H9 (cell line): ENCODE results near the gene GRB7. TPM values are rescaled to one million over a fixed set of nuclear protein-coding genes. Genes with fewer than 3 reads are reported as not detected.
A peak's percentile ranks its signal among the peaks of the same experiment; 100 is the strongest.

Source experiments
- DNase-seq: peaks from one replicate; pipeline ENCODE4 v3.0.0-alpha.2; 2017
- H2AFZ ChIP-seq: one replicate; pipeline ENCODE4 v1.6.1; 2013; ENCODE audit warnings: mild to moderate bottlenecking, low read length, control low read depth, moderate library complexity
- H2AK5ac ChIP-seq: 2 replicates; pipeline ENCODE4 v1.6.1; 2013; ENCODE audit warnings: low read length, control low read depth, mixed read lengths; ENCODE audit not compliant: insufficient read length
- H2BK120ac ChIP-seq: one replicate; pipeline ENCODE4 v1.6.1; 2013; ENCODE audit warnings: low read depth, mild to moderate bottlenecking, low read length, control low read depth, inconsistent platforms; ENCODE audit not compliant: poor library complexity, severe bottlenecking
- H2BK12ac ChIP-seq: 2 replicates; pipeline ENCODE4 v1.6.1; 2013; ENCODE audit warnings: low read length, control low read depth, mixed read lengths, low read depth; ENCODE audit not compliant: insufficient read length
- H2BK15ac ChIP-seq: 2 replicates; pipeline ENCODE4 v1.6.1; 2013; ENCODE audit warnings: low read depth, low read length, control low read depth
- H2BK20ac ChIP-seq: one replicate; pipeline ENCODE4 v1.6.1; 2013; ENCODE audit warnings: low read depth, mild to moderate bottlenecking, low read length, control low read depth, inconsistent platforms; ENCODE audit not compliant: poor library complexity, severe bottlenecking
- H2BK5ac ChIP-seq: 2 replicates; pipeline ENCODE4 v1.6.1; 2013; ENCODE audit warnings: low read length, control low read depth, mixed read lengths; ENCODE audit not compliant: insufficient read length
- H3K14ac ChIP-seq: 2 replicates; pipeline ENCODE4 v1.6.1; 2013; ENCODE audit warnings: low read length, control low read depth; ENCODE audit not compliant: insufficient read depth
- H3K18ac ChIP-seq: 2 replicates; pipeline ENCODE4 v1.6.1; 2013; ENCODE audit warnings: low read depth, mild to moderate bottlenecking, mixed read lengths, low read length, control low read depth; ENCODE audit not compliant: insufficient read length
- H3K23ac ChIP-seq: 2 replicates; pipeline ENCODE4 v1.6.1; 2013; ENCODE audit warnings: low read length, control low read depth, mixed read lengths, low read depth; ENCODE audit not compliant: insufficient read length
- H3K23me2 ChIP-seq: 2 replicates; pipeline ENCODE4 v1.6.1; 2013; ENCODE audit warnings: low read depth, mild to moderate bottlenecking, mixed read lengths, low read length, control low read depth; ENCODE audit not compliant: insufficient read length, poor library complexity, severe bottlenecking
- H3K27ac ChIP-seq: 2 replicates; pipeline ENCODE4 v1.5.1; 2013; ENCODE audit warnings: low read length, control low read depth, mixed read lengths, low read depth; ENCODE audit not compliant: insufficient read length
- H3K27me3 ChIP-seq: 2 replicates; pipeline ENCODE4 v1.6.1; 2013; ENCODE audit warnings: low read length, control low read depth, inconsistent platforms; ENCODE audit not compliant: insufficient read depth
- H3K4ac ChIP-seq: 2 replicates; pipeline ENCODE4 v1.6.1; 2013; ENCODE audit warnings: low read depth, mild to moderate bottlenecking, control low read depth, inconsistent platforms, low read length, moderate library complexity
- H3K4me1 ChIP-seq: 2 replicates; pipeline ENCODE4 v1.6.1; 2013; ENCODE audit warnings: low read length, control low read depth, inconsistent platforms; ENCODE audit not compliant: insufficient read depth
- H3K4me2 ChIP-seq: 2 replicates; pipeline ENCODE4 v1.6.1; 2013; ENCODE audit warnings: low read length, control low read depth, mixed read lengths; ENCODE audit not compliant: insufficient read length, insufficient read depth
- H3K56ac ChIP-seq: 2 replicates; pipeline ENCODE4 v1.6.1; 2013; ENCODE audit warnings: low read depth, mild to moderate bottlenecking, mixed read lengths, low read length, control low read depth; ENCODE audit not compliant: insufficient read length
- H3K79me1 ChIP-seq: 2 replicates; pipeline ENCODE4 v1.6.1; 2013; ENCODE audit warnings: low read depth, mild to moderate bottlenecking, moderate library complexity, low read length, control low read depth, inconsistent platforms; ENCODE audit not compliant: insufficient read depth, poor library complexity, severe bottlenecking
- H3K79me2 ChIP-seq: 2 replicates; pipeline ENCODE4 v1.6.1; 2013; ENCODE audit warnings: low read length, control low read depth, inconsistent platforms; ENCODE audit not compliant: insufficient read depth
- H3K9ac ChIP-seq: 2 replicates; pipeline ENCODE4 v1.6.1; 2013; ENCODE audit warnings: low read length, control low read depth, mixed read lengths; ENCODE audit not compliant: insufficient read length; ENCODE audit errors: extremely low read depth
- H3K9me3 ChIP-seq: one replicate; pipeline ENCODE4 v1.6.1; 2013; ENCODE audit warnings: low read depth, low read length, inconsistent platforms; ENCODE audit not compliant: control insufficient read depth
- H3T11ph ChIP-seq: one replicate; pipeline ENCODE4 v1.6.1; 2013; ENCODE audit warnings: mild to moderate bottlenecking, low read length, control low read depth, inconsistent platforms
- H4K20me1 ChIP-seq: one replicate; pipeline ENCODE4 v1.6.1; 2013; ENCODE audit not compliant: control insufficient read depth, insufficient read length, insufficient read depth
- H4K5ac ChIP-seq: 2 replicates; pipeline ENCODE4 v1.6.1; 2013; ENCODE audit warnings: low read depth, mild to moderate bottlenecking, mixed read lengths, low read length, control low read depth; ENCODE audit not compliant: insufficient read length
- H4K8ac ChIP-seq: replicated peaks from 2 replicates; pipeline ENCODE4 v1.6.1; 2013; ENCODE audit warnings: low read length, control low read depth, mixed read lengths, low read depth; ENCODE audit not compliant: insufficient read length
- H4K91ac ChIP-seq: 2 replicates; pipeline ENCODE4 v1.6.1; 2013; ENCODE audit warnings: low read depth, mild to moderate bottlenecking, moderate library complexity, mixed read lengths, low read length, control low read depth; ENCODE audit not compliant: insufficient read length
- H3K27ac Mint-ChIP-seq, 3 experiments: 2 replicates in 2 of 3; 3 replicates in 1 of 3; pipeline ENCODE4 v1.8.0; 2020 to 2021; ENCODE audit warnings: mixed read lengths in 3 of 3, mild to moderate bottlenecking in 1 of 3, moderate library complexity in 1 of 3
- H3K27me3 Mint-ChIP-seq: 2 replicates; pipeline ENCODE4 v1.8.0; 2021; ENCODE audit warnings: low read depth, mild to moderate bottlenecking, moderate library complexity, mixed read lengths
- H3K36me3 Mint-ChIP-seq, 3 experiments: 2 replicates in 2 of 3; 3 replicates in 1 of 3; pipeline ENCODE4 v1.8.0; 2020 to 2021; ENCODE audit warnings: low read depth in 3 of 3, mixed read lengths in 3 of 3; ENCODE audit not compliant: insufficient read depth in 1 of 3
- H3K4me1 Mint-ChIP-seq, 2 experiments: 2 replicates each; pipeline ENCODE4 v1.8.0; 2020; ENCODE audit warnings: mixed read lengths in 2 of 2
- H3K4me3 Mint-ChIP-seq, 2 experiments: 2 replicates in 1 of 2; 3 replicates in 1 of 2; pipeline ENCODE4 v1.8.0; 2020 to 2021; ENCODE audit warnings: mild to moderate bottlenecking in 2 of 2, mixed read lengths in 2 of 2, moderate library complexity in 1 of 2
- H3K9me3 Mint-ChIP-seq, 2 experiments: 2 replicates in 1 of 2; 3 replicates in 1 of 2; pipeline ENCODE4 v1.8.0; 2020; ENCODE audit warnings: mild to moderate bottlenecking in 2 of 2, mixed read lengths in 2 of 2, moderate library complexity in 1 of 2
- WGBS: extraction: QIAGEN DNeasy Blood & Tissue Kit; methylation state at CpG from one replicate; pipeline ENCODE4 v1.1.7; 2013; ENCODE audit warnings: missing lambda C conversion rate, low lambda C conversion rate, mixed read lengths; ENCODE audit not compliant: insufficient read length; ENCODE audit errors: extremely low coverage; 5-methylcytosine and 5-hydroxymethylcytosine counted together
- total RNA-seq: library from RNA; stranded (reverse); gene quantifications from 2 replicates; pipeline ENCODE4 v1.2.1, GENCODE V29; 2021
- TF ChIP-seq, protein P1 (sequence below): fragments of 200-600 bp; sonication (generic); conservative IDR thresholded peaks from 3 replicates; pipeline ENCODE4 v1.8.0; 2021; ENCODE audit warnings: antibody characterized with exemption, mild to moderate bottlenecking

The GRB7 gene
- total RNA-seq, 1 experiment from 2014 or later = 55.0 TPM

DNA sequence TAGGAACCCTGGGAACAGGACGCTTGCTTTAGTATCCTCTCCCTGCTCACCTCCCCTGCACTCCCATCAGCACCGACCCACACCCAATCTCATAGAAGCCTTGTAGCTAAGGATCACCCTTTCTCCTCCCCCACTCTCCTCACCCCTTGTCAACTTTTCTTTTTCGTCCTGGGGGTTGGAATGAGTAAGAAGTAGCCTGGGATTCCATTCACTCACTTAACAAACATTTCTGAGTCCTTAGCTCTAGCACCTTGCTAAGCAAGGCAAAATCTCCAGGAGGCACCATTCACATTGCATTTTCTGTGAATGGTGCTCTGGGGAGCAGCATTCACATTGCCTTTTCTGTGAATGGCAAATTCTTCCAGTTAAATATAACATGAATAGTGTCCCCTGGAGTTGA lies 48.8 kb upstream of the GRB7 start:
- Histone ChIP-seq H4K91ac (no peak overlapping the region), H3K18ac (no peak overlapping the region), H3K79me2 (no peaks in the 10 kb centered on the region), H3K9ac (peak overlapping the region; percentile 85), H3K79me1 (no peaks in the 10 kb centered on the region), H2AFZ (no peak overlapping the region), H2BK5ac (no peak overlapping the region), H3K56ac (no peak overlapping the region), H2AK5ac (no peak overlapping the region), H2BK15ac (no peak overlapping the region), H3K27me3 (no peaks in the 10 kb centered on the region), H3K23ac (no peak overlapping the region), H3K27ac (peak overlapping the region; percentile 74), H2BK120ac (no peak overlapping the region), H4K8ac (no peak overlapping the region), H3K4me1 (peaks cover 9% of the 10 kb centered on the region), H3K23me2 (peaks cover 9% of the 10 kb centered on the region), H3K4me2 (peak overlapping the region; percentile 76), H3K4ac (no peak overlapping the region), H4K20me1 (no peaks in the 10 kb centered on the region), H2BK12ac (no peak overlapping the region), H3K9me3 (no peaks in the 10 kb centered on the region), H3T11ph (no peak overlapping the region), H2BK20ac (no peak overlapping the region), H4K5ac (no peak overlapping the region), H3K14ac (no peak overlapping the region)
- no peaks in the 10 kb centered on the region for H3K9me3 Mint-ChIP-seq
- H3K27me3 Mint-ChIP-seq = no peaks in the 10 kb centered on the region
- H3K4me3 Mint-ChIP-seq = peak overlapping the region; percentile 85 to 88
- DNase-seq = peak; percentile 69
- H3K36me3 Mint-ChIP-seq = peaks cover 6 to 19% (median 12%) of the 10 kb centered on the region in 3 experiments; a peak in 6 of 7 replicates
- peak overlapping the region; percentile 96 to 99 (median 98) for H3K27ac Mint-ChIP-seq
- WGBS = no CpG with 5 or more reads among the region's 3 CpGs
- TF ChIP-seq, protein P1, sequence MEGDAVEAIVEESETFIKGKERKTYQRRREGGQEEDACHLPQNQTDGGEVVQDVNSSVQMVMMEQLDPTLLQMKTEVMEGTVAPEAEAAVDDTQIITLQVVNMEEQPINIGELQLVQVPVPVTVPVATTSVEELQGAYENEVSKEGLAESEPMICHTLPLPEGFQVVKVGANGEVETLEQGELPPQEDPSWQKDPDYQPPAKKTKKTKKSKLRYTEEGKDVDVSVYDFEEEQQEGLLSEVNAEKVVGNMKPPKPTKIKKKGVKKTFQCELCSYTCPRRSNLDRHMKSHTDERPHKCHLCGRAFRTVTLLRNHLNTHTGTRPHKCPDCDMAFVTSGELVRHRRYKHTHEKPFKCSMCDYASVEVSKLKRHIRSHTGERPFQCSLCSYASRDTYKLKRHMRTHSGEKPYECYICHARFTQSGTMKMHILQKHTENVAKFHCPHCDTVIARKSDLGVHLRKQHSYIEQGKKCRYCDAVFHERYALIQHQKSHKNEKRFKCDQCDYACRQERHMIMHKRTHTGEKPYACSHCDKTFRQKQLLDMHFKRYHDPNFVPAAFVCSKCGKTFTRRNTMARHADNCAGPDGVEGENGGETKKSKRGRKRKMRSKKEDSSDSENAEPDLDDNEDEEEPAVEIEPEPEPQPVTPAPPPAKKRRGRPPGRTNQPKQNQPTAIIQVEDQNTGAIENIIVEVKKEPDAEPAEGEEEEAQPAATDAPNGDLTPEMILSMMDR = peak; percentile 26; the same call in 2 of the 3 replicates
- H3K4me1 Mint-ChIP-seq = peaks cover 31 to 34% of the 10 kb centered on the region in 2 experiments
